Measurements from ENCODE around the gene LMX1B.

DNA sequence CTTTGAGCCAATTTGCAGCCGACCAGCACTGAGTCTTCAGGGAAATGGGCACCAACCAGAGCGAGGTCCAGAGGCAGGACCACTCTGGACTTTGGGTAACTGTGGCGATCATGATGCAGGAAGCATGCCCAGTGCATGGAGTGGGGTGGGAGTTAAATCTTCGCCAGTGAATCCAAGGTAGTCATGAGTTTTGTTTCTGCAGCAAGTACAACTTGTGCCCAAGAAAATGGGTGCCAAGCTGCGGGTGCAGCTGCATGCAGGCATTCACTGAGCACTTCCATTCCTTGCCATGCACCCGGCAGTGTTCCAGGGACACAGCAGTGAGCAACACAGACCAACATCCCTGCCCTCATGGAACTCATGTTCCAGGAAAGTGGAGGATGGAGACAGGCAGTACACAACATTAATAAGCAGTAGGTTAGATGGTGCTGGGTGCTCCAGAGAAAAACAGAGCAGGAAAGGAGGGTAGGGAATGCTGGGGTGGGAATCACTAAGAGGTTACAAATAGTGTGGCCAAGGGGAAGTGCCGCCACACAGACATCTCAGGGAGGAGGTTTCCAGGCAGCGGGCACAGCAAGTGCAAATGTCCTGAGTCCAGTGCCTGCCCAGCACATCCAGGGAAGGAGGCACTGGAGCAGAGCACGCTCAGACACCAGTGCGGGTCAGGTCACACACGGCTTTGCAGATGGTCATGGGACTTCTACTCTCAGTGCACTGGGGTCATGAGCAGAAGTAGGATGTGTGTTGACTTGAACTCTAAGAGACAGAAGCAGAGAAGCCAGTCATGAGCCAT lies 48.2 kb upstream of the LMX1B start:
- TF ChIP-seq, protein P1, sequence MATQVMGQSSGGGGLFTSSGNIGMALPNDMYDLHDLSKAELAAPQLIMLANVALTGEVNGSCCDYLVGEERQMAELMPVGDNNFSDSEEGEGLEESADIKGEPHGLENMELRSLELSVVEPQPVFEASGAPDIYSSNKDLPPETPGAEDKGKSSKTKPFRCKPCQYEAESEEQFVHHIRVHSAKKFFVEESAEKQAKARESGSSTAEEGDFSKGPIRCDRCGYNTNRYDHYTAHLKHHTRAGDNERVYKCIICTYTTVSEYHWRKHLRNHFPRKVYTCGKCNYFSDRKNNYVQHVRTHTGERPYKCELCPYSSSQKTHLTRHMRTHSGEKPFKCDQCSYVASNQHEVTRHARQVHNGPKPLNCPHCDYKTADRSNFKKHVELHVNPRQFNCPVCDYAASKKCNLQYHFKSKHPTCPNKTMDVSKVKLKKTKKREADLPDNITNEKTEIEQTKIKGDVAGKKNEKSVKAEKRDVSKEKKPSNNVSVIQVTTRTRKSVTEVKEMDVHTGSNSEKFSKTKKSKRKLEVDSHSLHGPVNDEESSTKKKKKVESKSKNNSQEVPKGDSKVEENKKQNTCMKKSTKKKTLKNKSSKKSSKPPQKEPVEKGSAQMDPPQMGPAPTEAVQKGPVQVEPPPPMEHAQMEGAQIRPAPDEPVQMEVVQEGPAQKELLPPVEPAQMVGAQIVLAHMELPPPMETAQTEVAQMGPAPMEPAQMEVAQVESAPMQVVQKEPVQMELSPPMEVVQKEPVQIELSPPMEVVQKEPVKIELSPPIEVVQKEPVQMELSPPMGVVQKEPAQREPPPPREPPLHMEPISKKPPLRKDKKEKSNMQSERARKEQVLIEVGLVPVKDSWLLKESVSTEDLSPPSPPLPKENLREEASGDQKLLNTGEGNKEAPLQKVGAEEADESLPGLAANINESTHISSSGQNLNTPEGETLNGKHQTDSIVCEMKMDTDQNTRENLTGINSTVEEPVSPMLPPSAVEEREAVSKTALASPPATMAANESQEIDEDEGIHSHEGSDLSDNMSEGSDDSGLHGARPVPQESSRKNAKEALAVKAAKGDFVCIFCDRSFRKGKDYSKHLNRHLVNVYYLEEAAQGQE (IDR thresholded peaks at IDR 0.05; ENCODE audit: borderline replicate concordance) = no peak
- TF ChIP-seq CTCF (IDR thresholded peaks at IDR 0.05; ENCODE audit: poor library complexity, severe bottlenecking) (no peak), SMC3 (conservative IDR thresholded peaks at IDR 0.05; ENCODE audit: poor library complexity) (no peak)

Measured in neural cell (in vitro differentiated cells).